ENCODE data around the gene CACNA1I.

Gene CACNA1I

GRCh38 chr22:39678862-39679490 is 108.4 kb downstream of the CACNA1I start:
- DNase-seq = no peak

- DNase-seq = no peak
Observed at GRCh38 chr22:39679652-39680051, 109.1 kb downstream of the CACNA1I start.

GRCh38 chr22:39680486-39680885 is 109.9 kb downstream of the CACNA1I start:
- DNase-seq = no peak

- DNase-seq = no peak
Observed at GRCh38 chr22:39681038-39681861, 110.7 kb downstream of the CACNA1I start.

- DNase-seq = no peak
Observed at GRCh38 chr22:39682994-39683393, 112.4 kb downstream of the CACNA1I start.

GRCh38 chr22:39683639-39684038 is 113.1 kb downstream of the CACNA1I start:
- DNase-seq = no peak

- DNase-seq = no peak
Observed at GRCh38 chr22:39684702-39685281, 114.2 kb downstream of the CACNA1I start.

GRCh38 chr22:39685336-39686177 is 115.0 kb downstream of the CACNA1I start:
- DNase-seq = no peak

- DNase-seq = no peak
Observed at GRCh38 chr22:39686178-39686620, 115.6 kb downstream of the CACNA1I start.

GRCh38 chr22:39686776-39687525 is 116.4 kb downstream of the CACNA1I start:
- DNase-seq = no peak

- DNase-seq = no peak
Observed at GRCh38 chr22:39688186-39688785, 117.7 kb downstream of the CACNA1I start.

GRCh38 chr22:39689421-39689820 is 118.9 kb downstream of the CACNA1I start:
- DNase-seq = no peak

GRCh38 chr22:39690881-39691605 is 120.5 kb downstream of the CACNA1I start:
- no peak for DNase-seq

- no peak for DNase-seq
Observed at GRCh38 chr22:39693943-39694500, 123.5 kb downstream of the CACNA1I start.

- no peak for DNase-seq
Observed at GRCh38 chr22:39697790-39698430, 127.4 kb downstream of the CACNA1I start.

GRCh38 chr22:39699631-39700360 is 129.2 kb downstream of the CACNA1I start:
- no peak for DNase-seq

GRCh38 chr22:39700565-39700964 is 130.0 kb downstream of the CACNA1I start:
- DNase-seq = no peak

- DNase-seq = no peak
Observed at GRCh38 chr22:39703091-39703490, 132.5 kb downstream of the CACNA1I start.

- DNase-seq = no peak
Observed at GRCh38 chr22:39703928-39704639, 133.5 kb downstream of the CACNA1I start.

Measured in activated CD4-positive, alpha-beta T cell treated with anti-CD3 and anti-CD28 coated beads, Interleukin-2, amount 50 U/mL, for 1 hour (primary cell).